SU-DHL-6 (cell line): ENCODE results near the gene CTU2.
A peak's percentile ranks its signal among the peaks of the same experiment; 100 is the strongest.

Experiments used
- H2AFZ ChIP-seq: fragments of 200-600 bp; sonication (generic); 2 replicates; pipeline ENCODE4 v1.6.1; 2014; ENCODE audit warnings: low read depth, mild to moderate bottlenecking, moderate library complexity, mixed read lengths, antibody characterized with exemption, low read length; ENCODE audit not compliant: severe bottlenecking
- H3F3A ChIP-seq: fragments of 200-600 bp; shearing (Covaris generic); 2 replicates; pipeline ENCODE4 v1.6.0; 2016; ENCODE audit warnings: antibody characterized with exemption, mild to moderate bottlenecking; ENCODE audit not compliant: insufficient read depth
- H3K27ac ChIP-seq: fragments of 200-600 bp; sonication (generic); 2 replicates; pipeline ENCODE4 v1.5.1; 2016; ENCODE audit warnings: low read depth, mild to moderate bottlenecking, low read length, moderate library complexity, mixed read lengths
- H3K27me3 ChIP-seq: fragments of 200-600 bp; sonication (generic), shearing (Covaris generic); 2 replicates; pipeline ENCODE4 v1.6.0; 2014; ENCODE audit warnings: mild to moderate bottlenecking, low read length
- H3K36me3 ChIP-seq: fragments of 200-600 bp; sonication (generic); 2 replicates; pipeline ENCODE4 v1.6.1; 2014; ENCODE audit warnings: mild to moderate bottlenecking, low read length, mixed read lengths
- H3K4me2 ChIP-seq: fragments of 300-600, 200-600 bp; shearing (Covaris generic), sonication (generic); 2 replicates; pipeline ENCODE4 v1.6.0; 2014; ENCODE audit warnings: low read length, low read depth, mild to moderate bottlenecking; ENCODE audit not compliant: poor library complexity, severe bottlenecking
- H3K4me3 ChIP-seq: fragments of 200-600 bp; sonication (generic); 2 replicates; pipeline ENCODE4 v1.5.1; 2014; ENCODE audit warnings: antibody characterized with exemption, low read length, mild to moderate bottlenecking, mixed read lengths; ENCODE audit not compliant: insufficient read depth, poor library complexity, severe bottlenecking
- H3K79me2 ChIP-seq: fragments of 200-600 bp; sonication (generic); 2 replicates; pipeline ENCODE4 v1.6.1; 2014; ENCODE audit warnings: mild to moderate bottlenecking, low read length, moderate library complexity; ENCODE audit not compliant: insufficient read depth
- H3K9ac ChIP-seq: fragments of 200-600 bp; sonication (generic); 2 replicates; pipeline ENCODE4 v1.7.0; 2014; ENCODE audit warnings: mild to moderate bottlenecking, low read length
- H3K9me2 ChIP-seq: fragments of 200-600 bp; sonication (generic); replicated peaks from 2 replicates; pipeline ENCODE4 v1.6.1; 2014; ENCODE audit warnings: low read length; ENCODE audit not compliant: insufficient read depth
- H3K9me3 ChIP-seq: fragments of 200-600 bp; sonication (generic); 2 replicates; pipeline ENCODE4 v1.6.1; 2014; ENCODE audit warnings: low read length, mixed read lengths; ENCODE audit not compliant: insufficient read depth
- H4K20me1 ChIP-seq: fragments of 200-600 bp; sonication (generic); 2 replicates; pipeline ENCODE4 v1.6.1; 2014; ENCODE audit warnings: low read depth, mild to moderate bottlenecking, antibody characterized with exemption, low read length, moderate library complexity, mixed read lengths
- CTCF ChIP-seq: fragments of 200-600 bp; sonication (generic); IDR thresholded peaks from one replicate; pipeline ENCODE4 v1.5.1; 2017; ENCODE audit warnings: antibody characterized with exemption, mild to moderate bottlenecking, low read length, moderate library complexity; ENCODE audit not compliant: insufficient read depth, poor library complexity, severe bottlenecking
- EZH2phosphoT487 ChIP-seq: fragments of 200-600 bp; sonication (generic), shearing (Covaris generic); conservative IDR thresholded peaks from 2 replicates; pipeline ENCODE4 v1.6.1; 2018; ENCODE audit warnings: mild to moderate bottlenecking, antibody characterized with exemption, low read length, moderate library complexity, mixed read lengths

The CTU2 gene

GRCh38 chr16:88699180-88699579 lies 7.1 kb upstream of the CTU2 start:
- H2AFZ ChIP-seq, result no peak overlapping the region
- H3F3A ChIP-seq, result no peaks in the 10 kb centered on the region
- no peak overlapping the region for H3K4me2 ChIP-seq
- no peaks in the 10 kb centered on the region for H3K36me3 ChIP-seq
- no peak overlapping the region for H3K27ac ChIP-seq
- no peaks in the 10 kb centered on the region for H3K9me3 ChIP-seq
- no peak overlapping the region for H3K4me3 ChIP-seq
- no peak overlapping the region for H3K9ac ChIP-seq
- H4K20me1 ChIP-seq, result no peaks in the 10 kb centered on the region
- H3K79me2 ChIP-seq, result no peaks in the 10 kb centered on the region
- TF ChIP-seq CTCF, result no peak
- TF ChIP-seq EZH2phosphoT487, result no peak
- H3K27me3 ChIP-seq, result no peaks in the 10 kb centered on the region
- H3K9me2 ChIP-seq, result no peaks in the 10 kb centered on the region

GRCh38 chr16:88700322-88700635 lies 6.0 kb upstream of the CTU2 start:
- Histone ChIP-seq H4K20me1 (no peaks in the 10 kb centered on the region; the same call in 1 of the 2 replicates), H3K4me2 (peak overlapping the region; percentile 52), H3K9me2 (no peaks in the 10 kb centered on the region), H3K27me3 (no peaks in the 10 kb centered on the region), H2AFZ (no peak overlapping the region), H3K36me3 (no peaks in the 10 kb centered on the region), H3K9ac (peak overlapping the region; percentile 50), H3K27ac (0 out of 2 replicates have a peak overlapping the region, but pooled peaks have one; percentile 22), H3F3A (no peaks in the 10 kb centered on the region), H3K79me2 (no peaks in the 10 kb centered on the region), H3K4me3 (no peak overlapping the region), H3K9me3 (no peaks in the 10 kb centered on the region)
- TF ChIP-seq EZH2phosphoT487, result no peak
- no peak for TF ChIP-seq CTCF

GRCh38 chr16:88700636-88701482 lies 5.4 kb upstream of the CTU2 start:
- no peaks in the 10 kb centered on the region for H3K79me2 ChIP-seq
- H3K4me3 ChIP-seq, result peak overlapping the region; percentile 24
- no peak for TF ChIP-seq CTCF
- no peak for TF ChIP-seq EZH2phosphoT487
- H3K4me2 ChIP-seq, result peak overlapping the region; percentile 52
- H4K20me1 ChIP-seq, result no peaks in the 10 kb centered on the region; the same call in 1 of the 2 replicates
- H3K27me3 ChIP-seq, result no peaks in the 10 kb centered on the region
- H3F3A ChIP-seq, result no peaks in the 10 kb centered on the region
- H3K9me2 ChIP-seq, result no peaks in the 10 kb centered on the region
- H3K9ac ChIP-seq, result peak overlapping the region; percentile 50
- H3K36me3 ChIP-seq, result no peaks in the 10 kb centered on the region
- no peaks in the 10 kb centered on the region for H3K9me3 ChIP-seq
- H2AFZ ChIP-seq, result peak overlapping the region; percentile 37
- 0 out of 2 replicates have a peak overlapping the region, but pooled peaks have one; percentile 22 for H3K27ac ChIP-seq
